Measurements from ENCODE around the gene PCNT. TPM values are rescaled to one million over a fixed set of nuclear protein-coding genes. Genes with fewer than 3 reads are reported as not detected.
A peak's percentile ranks its signal among the peaks of the same experiment; 100 is the strongest.
"Not testable (repeated sequence)": the region's sequence is repeated elsewhere in the genome, so short reads cannot be mapped to it uniquely, and the experiment has no call there.

Gene PCNT
- total RNA-seq, 1 donor from 2014 or later = 13.2 TPM

DNA sequence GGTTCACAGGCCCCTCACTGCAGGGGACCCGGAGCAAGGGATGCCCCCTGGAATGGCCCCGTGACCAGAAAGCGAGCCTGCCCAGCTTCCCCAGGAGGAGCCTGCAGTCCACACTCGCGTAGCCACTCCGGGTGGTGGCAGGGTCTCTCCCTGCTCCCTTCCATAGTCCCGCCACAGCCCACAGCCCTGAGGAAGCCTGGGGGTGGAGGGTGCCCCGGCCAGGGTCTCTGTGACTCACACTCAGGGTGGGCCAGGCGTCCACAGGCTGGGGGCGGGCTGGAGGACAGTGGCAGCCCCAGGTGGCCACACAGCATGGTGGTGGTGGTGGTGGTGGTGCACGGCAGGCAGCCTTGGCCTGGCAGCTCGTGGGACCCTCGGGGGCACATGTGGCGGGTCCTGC is 22.2 kb upstream of the PCNT start:
- ATAC-seq = no peak
- no peak for DNase-seq (ENCODE audit: low spot score)

DNA sequence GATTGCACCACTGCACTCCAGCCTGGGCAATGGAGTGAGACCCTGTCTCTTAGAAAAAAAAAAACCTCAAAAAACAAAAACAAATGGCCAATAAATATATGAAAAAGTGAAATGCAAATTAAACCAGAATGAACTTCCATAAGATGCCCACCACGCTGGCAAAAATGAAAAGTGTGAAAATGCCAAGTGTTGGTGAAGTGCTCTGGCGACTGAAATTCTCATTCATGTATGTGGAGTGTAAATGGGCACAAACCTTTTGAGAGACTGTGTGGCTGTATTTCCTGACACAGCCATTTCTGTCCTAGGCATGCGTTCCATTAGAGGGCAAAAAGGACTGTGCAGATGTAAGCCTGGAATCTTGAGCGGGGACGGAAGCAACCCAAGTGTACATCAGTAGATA is 19.5 kb upstream of the PCNT start:
- DNase-seq (ENCODE audit: low spot score) = no peak
- no peak for ATAC-seq

DNA sequence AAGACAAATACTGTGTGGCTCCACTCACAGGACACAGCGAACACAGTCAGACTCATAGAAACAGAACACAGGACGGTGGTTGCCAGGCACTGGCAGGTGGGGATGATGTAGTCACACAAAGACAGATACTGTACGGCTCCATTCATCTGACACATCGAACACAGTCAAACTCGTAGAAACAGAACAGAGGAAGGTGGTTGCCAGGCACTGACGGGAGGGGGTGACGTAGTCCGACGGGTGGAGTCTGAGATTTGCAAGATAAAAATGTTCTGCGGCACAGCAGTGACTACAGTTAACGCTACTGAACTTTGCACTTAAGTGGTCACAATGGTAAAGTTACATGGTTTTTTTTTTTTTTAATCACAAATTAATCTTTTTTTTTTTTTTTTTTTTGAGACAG is 19.0 kb upstream of the PCNT start:
- DNase-seq (ENCODE audit: low spot score) (no peak), ATAC-seq (no peak)

DNA sequence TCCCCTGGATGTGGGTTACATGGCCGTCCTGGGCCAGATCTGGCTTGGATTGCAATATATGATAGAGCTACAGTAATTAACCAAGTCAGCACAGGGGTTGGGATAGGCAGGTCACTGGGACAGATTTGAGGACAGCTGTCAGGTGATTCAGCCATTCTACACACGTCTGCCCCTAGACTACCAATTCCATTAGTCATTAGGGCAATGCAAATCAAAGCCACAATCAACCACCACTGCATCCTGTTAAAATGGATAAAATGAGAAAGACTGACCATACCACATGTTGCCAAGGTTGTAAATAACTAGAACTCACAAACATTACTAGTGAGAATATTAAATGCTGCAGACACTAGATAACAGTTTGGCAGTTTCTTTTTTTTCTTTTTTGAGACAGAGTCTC is 16.3 kb upstream of the PCNT start:
- ATAC-seq (no peak), DNase-seq (ENCODE audit: low spot score) (no peak)

DNA sequence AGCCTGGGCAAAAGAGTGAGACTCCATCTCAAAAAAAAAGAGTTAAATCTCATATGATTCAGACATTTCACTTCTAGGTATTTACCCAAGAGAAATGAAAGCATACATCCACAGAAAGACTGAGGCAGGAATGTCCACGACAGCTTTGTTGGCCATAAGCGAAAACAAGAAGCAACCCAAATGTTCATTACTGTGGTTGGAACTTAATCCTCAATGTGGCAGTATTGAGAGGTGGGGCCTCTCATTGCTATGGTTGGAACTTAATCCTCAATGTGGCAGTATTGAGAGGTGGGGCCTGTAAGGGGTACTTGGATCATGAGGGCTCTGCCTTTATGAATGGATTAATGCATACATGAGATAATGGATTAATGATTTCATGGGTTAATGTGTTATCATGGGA is 15.5 kb upstream of the PCNT start:
- ATAC-seq (no peak), DNase-seq (ENCODE audit: low spot score) (no peak)

DNA sequence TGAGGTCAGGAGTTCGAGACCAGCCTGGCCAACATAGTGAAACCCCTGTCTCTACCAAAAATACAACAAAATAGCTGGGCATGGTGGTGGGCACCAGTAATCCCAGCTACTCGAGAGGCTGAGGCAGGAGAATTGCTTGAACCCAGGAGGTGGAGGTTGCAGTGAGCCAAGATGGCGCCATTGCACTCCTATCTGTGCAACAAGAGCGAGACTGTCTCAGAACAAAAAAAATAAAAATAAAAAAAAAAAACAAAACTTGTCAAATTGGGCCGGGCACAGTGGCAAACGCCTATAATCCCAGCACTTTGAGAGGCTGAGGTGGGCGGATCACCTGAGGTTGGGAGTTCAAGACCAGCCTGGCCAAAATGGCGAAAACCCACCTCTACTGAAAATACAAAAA is 13.7 kb upstream of the PCNT start:
- not testable (repeated sequence) for ATAC-seq; DNase-seq (ENCODE audit: low spot score)

DNA sequence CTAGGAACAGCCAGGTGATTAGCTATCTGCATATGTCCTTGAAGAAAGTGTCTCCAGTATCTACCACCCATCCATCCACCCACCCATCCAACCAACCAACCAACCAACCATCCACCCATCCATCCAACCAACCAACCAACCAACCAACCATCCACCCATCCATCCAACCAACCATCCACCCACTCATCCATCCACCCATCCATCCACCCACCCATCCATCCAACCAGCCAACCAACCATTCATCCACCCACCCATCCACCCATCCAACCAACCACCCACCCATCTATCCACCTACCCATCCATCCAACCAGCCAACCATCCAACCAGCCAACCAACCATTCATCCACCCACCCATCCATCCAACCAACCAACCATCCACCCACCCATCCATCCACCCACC is 12.4 kb upstream of the PCNT start:
- ATAC-seq = no peak

DNA sequence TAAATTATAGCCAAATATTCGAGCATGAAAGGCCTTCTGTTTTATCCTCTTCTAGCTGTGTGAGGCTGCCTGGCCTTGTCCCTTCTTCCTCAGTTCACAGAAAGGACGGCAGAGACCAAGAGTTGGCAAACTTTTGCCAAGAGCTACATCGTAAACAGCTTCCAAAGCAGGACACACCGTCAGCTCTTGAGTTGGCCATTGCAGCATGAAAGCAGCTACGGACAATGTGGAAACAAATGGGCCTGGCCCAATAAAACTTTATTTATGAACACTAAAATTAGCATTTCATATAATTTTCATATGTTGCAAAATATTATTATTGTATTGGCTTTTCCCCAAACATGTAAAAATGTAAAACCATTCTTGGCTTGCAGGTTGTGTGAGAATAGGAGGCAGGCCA is 11.0 kb upstream of the PCNT start:
- ATAC-seq (no peak), DNase-seq (ENCODE audit: low spot score) (no peak)

More for the DNA sequence above, 12.4 kb upstream of the PCNT start:
- no peak for DNase-seq (ENCODE audit: low spot score)

DNA sequence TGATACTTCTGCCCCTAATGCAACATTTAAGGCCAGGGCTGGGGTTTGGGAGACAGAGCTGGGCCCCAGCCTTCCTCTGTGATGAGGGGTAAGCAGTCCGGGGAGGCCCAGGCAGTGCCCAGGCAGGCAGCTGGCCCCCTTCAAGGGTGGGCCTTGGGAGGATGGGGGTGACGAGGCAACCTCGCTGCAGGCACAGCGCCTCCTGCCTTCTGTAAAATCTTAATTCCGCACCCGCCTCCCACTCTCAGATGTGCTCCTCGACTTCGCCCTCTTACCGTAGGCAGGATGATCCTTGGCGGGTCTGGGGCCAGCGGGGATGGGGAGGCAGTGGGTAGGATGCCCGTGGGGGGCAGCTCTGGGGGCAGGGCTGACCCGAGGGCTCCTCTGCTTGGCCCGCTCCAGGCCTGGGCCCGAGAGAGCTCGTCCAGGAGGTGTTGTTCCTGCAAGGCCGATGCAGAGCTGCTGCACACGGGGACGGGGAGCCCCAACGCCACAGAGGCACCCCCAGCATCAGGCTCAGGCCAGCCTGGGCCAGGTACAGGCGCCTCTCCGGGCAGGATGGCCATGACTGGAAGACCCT is 9.4 kb upstream of the PCNT start:
- DNase-seq (ENCODE audit: low spot score) (no peak), ATAC-seq (no peak)

DNA sequence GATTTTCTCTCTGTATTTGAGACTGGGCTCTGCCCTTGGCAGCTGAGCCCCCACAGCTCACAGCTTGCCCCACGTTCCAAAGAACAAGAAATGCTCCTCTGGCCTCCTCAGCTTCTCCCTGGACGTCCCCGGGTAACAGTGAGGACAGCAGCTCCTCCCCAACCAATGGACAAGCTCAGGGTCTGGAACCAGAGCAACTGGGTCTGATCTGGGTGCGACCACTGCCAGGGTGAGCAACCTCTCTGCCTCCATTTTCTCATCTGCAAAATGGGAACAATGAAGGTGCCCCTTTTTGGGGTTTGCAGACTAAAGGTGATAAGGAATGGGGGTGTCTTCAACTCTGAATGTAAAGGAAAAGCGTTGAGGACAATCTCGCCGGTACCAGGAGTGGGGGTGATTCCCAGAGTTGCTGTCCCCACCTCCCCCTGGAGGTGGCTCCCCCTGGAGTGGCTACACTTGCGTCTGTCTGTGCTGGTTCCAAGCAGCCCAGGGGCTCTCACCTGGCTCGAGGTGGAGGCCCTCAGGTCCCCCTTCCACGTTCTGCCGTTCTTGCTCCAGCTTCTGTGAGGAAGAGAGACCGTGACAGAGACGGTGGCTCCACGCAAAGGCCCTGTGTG is 7.1 kb upstream of the PCNT start:
- DNase-seq (ENCODE audit: low spot score) (no peak), ATAC-seq (no peak)

DNA sequence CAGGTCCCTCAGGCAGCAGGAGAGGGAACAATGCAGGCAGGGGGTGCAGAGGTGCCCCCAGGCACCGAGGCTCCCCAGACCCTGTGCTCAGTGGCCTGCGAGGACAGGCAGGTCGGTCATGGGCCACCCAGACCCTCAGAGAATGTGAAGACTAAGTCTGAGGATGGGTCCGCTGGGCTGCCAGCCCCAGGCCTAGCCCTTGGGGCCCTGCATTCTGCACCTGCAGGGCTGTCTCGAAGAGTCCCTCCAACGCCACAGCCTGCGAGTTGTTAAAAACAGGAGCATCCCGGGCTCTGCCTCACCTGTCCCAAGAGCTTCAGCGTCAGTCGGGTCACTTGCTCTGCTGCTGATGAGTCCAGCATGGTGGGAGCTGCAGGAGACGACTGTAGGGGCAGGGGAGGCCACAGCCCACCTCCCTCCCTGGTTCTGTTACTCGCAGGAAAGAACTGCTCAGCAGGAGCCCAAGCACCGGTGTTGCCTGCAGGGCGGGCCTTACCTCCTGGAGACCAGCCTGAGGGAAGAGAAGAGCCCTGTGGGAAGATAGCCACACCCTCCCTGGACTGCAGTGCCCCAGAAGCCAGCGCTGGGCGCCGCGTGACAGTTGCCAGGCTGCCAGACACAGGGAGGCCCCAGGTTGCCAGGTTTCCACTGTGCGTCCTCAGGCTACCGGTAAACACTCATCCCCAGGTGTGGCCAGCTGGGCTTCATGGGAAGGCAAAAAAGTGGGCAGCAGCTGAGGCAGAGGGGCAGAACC is 6.1 kb upstream of the PCNT start:
- ATAC-seq = no peak
- DNase-seq (ENCODE audit: low spot score) = no peak

DNA sequence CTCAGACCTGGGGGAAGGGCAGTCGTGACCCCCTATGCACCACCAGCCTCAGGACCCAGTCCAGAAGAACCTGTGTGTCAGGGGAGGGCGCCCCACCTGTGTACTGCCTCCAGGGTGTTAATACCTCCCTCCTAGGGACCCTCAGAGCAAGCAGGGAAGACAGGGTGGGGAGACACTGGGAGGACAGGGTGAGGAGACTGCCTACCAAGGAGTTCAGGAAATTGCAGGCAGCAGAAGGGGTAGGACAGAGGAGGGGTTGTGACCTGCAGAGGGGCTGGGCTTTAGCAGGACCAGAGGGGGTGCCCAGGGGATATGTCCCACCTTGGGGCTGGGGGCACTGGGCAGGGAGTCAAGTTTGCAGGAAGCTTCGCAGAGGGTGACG is 5.5 kb upstream of the PCNT start:
- DNase-seq (ENCODE audit: low spot score) (no peak), ATAC-seq (no peak)

DNA sequence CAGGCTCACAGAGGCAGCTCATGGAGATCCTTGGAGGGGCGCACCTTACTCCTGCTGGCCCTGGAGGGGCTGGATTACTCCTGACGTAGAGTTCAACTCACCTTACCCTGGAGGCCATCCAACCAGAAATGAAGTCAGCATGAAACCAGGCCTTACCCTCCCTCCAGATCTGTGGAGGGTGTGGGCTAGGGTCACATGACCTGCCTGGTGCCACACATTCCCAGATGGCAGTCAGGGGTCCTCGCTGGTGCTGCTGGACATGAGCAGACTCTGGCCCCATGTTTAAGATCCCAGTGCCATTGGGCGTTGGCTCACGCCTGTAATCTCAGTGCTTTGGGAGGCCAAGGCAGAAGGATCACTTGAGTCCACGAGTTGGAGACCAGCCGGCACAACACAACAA is 4.8 kb upstream of the PCNT start:
- no peak for DNase-seq (ENCODE audit: low spot score)

DNA sequence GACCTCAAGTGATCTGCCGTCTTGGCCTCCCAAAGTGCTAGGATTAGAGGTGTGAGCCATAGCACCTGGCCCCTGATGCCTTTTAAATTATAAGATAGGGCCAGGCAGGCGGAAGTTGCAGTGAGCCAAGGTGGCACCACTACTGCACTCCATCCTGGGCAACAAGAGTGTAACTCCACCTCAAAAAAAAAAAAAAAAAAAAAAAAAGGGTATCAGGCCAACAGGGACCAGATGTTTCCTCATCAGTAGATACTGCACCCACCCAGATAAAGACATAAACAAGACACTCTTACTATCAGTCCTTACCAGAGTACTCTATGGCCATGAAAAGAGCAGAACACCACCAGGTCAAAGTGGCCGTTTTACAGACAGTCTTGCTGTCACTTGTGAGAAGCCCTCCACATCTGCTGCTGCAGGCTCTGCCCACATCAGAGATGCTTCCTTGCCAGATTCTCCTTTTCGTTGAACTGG is 3.6 kb upstream of the PCNT start:
- ATAC-seq (no peak), DNase-seq (ENCODE audit: low spot score) (no peak)

More for the DNA sequence above, 4.8 kb upstream of the PCNT start:
- no peak for ATAC-seq

DNA sequence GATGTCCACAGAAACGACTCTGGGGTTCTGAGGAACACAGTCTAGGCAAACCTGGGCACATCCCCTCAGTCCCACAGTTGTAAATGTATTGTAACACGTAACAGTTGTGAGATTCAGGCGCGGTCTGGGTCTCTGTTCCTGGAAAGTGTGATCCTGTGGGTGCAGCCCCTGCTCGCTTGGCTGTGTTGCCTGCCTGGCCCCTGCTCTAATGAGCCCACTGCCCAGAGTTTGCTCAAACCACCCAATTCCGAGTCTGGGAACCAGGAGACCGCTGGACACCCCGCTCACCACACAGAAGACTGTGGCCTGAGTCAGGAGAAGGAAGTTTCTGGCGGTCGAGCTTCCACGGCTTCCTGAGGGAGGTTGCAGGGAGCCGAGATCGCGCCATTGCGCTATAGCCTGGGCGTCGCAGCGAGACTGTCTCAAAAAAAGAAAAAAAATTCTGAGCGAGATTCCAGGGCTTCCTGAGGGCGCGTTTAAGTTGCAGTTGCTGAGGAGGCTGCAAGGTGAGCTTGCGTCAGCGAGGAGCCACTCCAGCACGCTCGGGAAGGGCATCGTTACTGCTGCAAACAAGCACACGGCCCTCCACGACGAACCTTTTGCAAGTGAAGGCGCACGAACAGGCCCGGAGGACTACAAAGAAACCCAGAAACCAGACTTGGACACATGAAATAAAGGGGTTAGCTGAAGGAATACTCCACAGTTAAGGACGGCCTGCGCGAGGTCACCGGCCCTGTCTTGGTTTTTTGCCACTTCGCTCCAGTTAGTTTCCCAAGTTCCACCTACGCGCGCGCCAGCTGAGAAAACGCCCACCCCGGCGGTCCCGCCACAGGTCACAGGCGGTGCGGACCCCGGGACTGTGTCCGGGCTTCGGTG is 1.4 kb upstream of the PCNT start:
- peak; percentile 54 for DNase-seq (ENCODE audit: low spot score)
- ATAC-seq = no peak

DNA sequence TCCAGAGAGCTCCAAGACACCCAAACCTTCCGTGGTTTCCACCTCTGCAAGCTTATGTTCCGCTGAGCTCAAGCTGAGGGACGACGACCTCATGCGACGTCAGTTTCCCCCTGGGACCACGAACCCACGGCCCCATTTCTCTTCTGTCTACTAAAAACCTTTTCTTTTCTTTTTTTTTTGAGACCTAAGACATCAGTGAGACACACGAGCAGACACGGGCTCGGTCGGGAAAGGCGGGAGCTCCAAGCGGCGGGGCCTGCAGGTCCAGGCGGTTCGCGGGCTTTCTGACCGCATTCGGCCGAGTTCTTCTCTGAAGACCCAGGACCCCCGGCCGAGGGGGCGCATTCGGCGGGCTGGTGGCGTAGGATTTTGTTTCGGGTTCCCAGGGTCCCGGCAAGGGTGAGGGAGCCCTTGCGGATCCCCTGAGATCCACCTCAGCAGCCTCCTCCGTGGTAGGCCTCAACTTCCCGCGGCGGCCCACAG is 688 bp upstream of the PCNT start:
- no peak for DNase-seq (ENCODE audit: low spot score)
- no peak for ATAC-seq

DNA sequence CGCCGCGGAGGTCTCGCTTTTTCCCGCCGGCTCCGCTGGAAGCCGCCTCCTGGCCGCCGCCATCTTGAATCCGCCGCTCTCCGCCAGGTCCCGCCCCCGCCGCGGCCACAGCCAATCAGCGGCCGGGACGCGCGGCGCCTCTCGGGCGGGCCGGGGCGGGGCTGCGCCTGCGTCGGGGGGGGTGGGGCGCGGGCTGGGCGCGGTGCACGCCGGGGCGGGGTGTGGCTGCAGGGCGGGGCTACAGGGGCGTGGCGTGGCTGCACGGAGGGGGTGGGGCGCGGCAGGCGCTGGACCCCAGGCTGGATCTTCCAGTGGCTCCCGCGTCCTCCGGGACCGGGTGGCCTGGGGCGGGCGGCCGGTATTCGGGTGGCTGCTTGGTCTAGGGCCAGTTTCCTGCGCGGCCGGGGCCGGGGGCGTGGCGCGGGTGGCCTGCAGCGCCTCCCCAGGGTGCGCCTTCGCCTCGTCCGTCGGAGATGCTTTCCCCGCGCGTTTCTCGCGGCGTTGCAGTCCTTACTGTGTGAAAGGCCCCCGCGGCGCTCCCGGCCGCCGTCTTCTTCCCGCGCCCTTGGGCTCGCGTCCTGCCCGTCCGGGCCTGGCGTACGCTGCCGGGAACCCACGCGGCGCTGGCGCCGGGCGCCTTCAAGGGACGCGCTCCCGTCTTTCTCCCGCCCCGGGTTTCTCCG is 575 bp downstream of the PCNT start:
- DNase-seq (ENCODE audit: low spot score) = peak; percentile 88
- peak; percentile 85 for ATAC-seq

DNA sequence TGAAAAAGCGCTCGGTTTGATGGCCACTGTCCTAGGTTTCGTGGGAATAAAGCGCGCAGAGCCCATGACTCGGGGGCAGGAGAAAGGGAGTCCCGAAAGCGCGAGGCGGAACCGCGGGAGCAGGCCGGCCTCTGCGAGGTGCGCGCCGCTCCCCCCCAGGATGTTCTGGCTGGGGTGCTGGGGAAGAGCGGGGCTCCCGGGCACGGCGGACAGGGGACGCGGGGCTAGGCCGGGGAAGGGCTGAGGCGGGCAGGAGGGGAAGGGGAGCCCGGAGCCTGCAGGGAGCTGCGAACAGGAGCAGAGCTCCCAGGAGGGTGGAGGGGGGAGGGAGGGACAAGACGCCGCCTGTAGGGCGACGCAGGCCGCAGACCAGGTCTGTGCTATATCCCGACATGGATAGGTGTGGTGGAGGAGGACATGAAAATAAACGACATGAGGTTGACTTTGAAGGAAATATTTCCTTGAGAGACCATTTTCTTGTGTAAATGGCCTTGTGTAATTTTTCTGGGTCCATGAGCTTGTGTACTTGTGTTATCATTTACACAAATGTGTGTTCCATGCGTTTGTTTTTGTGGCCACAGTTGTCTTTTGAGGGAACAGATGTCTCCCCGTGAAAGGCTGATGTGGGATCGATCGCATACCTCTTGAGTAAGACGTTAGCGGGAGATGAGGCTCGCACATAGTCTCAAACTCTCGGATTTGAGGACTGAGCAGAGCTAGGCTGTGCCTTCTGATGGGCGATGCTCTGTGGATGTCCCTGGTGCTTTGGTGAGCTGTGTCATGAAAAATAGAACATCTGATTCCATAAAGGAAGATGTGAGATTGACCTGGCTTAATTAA is 1.3 kb downstream of the PCNT start:
- DNase-seq (ENCODE audit: low spot score) = peak; percentile 52
- peak; percentile 12 for ATAC-seq

DNA sequence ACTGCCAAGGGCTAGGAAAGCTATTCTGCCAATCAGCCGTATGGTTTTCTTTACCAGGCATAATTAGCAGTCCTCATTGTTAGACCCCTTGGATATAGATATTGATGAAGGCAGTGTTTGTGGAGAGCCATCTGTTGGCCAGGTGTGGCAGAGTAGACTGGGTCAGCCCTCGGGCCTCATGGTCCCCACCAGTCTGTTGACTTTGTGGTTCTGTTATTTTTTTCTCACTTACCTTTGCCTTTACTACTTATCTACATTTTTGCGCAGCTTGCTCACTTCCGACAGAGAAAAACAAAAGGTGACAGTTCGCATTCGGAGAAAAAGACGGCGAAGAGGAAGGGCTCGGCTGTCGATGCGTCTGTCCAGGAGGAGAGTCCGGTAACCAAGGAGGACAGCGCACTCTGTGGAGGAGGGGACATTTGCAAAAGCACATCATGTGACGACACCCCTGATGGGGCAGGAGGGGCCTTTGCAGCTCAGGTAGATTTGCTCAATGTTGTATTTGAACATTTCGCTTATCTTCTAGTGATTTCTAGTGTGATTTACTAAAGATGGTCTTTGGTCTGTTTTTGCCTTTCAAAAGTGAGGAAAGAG is 2.3 kb downstream of the PCNT start:
- no peak for DNase-seq (ENCODE audit: low spot score)
- ATAC-seq = no peak

Measured in left lobe of liver (tissue), 2 donors.